GM12801 (cell line): ENCODE data around the gene SH3BP5.

Experiments
- CTCF ChIP-seq: IDR thresholded peaks from one replicate; pipeline ENCODE4 v1.5.1; 2011; ENCODE audit warnings: control low read depth; ENCODE audit not compliant: insufficient read length; ENCODE audit errors: extremely low read depth

Gene SH3BP5

GRCh38 chr3:15243822-15244482 is 88.4 kb downstream of the SH3BP5 start:
- no peak for TF ChIP-seq CTCF

GRCh38 chr3:15241341-15241740 is 91.0 kb downstream of the SH3BP5 start:
- no peak for TF ChIP-seq CTCF

- no peak for TF ChIP-seq CTCF
Measured at GRCh38 chr3:15229262-15229661, 103.1 kb downstream of the SH3BP5 start.

- TF ChIP-seq CTCF: no peak
Measured at GRCh38 chr3:15228147-15228546, 104.2 kb downstream of the SH3BP5 start.

- no peak for TF ChIP-seq CTCF
Measured at GRCh38 chr3:15223685-15224572, 108.5 kb downstream of the SH3BP5 start.

GRCh38 chr3:15221574-15222217 is 110.7 kb downstream of the SH3BP5 start:
- TF ChIP-seq CTCF: no peak

GRCh38 chr3:15220661-15221060 is 111.7 kb downstream of the SH3BP5 start:
- no peak for TF ChIP-seq CTCF
